Hepatocyte (in vitro differentiated cells): Measurements from ENCODE around the gene NDC80.

Source experiments
- EZH2phosphoT487 ChIP-seq: fragments of 200-600 bp; sonication (generic); IDR thresholded peaks from one replicate; pipeline ENCODE4 v1.6.1; 2018; ENCODE audit warnings: antibody characterized with exemption, mild to moderate bottlenecking, low read depth, moderate library complexity; ENCODE audit not compliant: unreplicated experiment, severe bottlenecking
- TF ChIP-seq, protein P1 (sequence below): fragments of 200-600 bp; sonication (generic); IDR thresholded peaks from 2 replicates; pipeline ENCODE4 v1.5.1; 2016; ENCODE audit warnings: antibody characterized with exemption, mild to moderate bottlenecking; ENCODE audit not compliant: poor library complexity

DNA sequence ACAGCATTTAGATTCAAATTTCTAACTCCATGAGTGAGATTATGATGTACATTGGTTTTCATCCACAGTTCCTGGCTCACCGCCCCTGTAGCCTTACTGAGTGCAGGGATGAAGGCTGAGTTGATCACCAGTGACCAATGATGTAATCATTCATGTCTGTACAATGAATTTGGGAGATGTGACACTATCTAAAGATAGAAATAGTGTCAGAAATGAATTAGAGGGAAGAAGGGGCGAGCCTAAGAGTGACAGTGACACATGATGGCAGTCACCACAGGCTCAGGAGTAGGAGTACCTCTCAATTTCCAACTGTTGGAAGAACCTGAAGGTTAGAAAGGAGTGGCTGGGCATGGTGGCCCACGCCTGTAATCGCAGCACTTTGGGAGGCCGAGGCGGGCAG, 3.2 kb upstream of the NDC80 start:
- TF ChIP-seq, protein P1, sequence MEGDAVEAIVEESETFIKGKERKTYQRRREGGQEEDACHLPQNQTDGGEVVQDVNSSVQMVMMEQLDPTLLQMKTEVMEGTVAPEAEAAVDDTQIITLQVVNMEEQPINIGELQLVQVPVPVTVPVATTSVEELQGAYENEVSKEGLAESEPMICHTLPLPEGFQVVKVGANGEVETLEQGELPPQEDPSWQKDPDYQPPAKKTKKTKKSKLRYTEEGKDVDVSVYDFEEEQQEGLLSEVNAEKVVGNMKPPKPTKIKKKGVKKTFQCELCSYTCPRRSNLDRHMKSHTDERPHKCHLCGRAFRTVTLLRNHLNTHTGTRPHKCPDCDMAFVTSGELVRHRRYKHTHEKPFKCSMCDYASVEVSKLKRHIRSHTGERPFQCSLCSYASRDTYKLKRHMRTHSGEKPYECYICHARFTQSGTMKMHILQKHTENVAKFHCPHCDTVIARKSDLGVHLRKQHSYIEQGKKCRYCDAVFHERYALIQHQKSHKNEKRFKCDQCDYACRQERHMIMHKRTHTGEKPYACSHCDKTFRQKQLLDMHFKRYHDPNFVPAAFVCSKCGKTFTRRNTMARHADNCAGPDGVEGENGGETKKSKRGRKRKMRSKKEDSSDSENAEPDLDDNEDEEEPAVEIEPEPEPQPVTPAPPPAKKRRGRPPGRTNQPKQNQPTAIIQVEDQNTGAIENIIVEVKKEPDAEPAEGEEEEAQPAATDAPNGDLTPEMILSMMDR: no peak
- no peak for TF ChIP-seq EZH2phosphoT487
